ENCODE measurements around the gene DDC.

DNA sequence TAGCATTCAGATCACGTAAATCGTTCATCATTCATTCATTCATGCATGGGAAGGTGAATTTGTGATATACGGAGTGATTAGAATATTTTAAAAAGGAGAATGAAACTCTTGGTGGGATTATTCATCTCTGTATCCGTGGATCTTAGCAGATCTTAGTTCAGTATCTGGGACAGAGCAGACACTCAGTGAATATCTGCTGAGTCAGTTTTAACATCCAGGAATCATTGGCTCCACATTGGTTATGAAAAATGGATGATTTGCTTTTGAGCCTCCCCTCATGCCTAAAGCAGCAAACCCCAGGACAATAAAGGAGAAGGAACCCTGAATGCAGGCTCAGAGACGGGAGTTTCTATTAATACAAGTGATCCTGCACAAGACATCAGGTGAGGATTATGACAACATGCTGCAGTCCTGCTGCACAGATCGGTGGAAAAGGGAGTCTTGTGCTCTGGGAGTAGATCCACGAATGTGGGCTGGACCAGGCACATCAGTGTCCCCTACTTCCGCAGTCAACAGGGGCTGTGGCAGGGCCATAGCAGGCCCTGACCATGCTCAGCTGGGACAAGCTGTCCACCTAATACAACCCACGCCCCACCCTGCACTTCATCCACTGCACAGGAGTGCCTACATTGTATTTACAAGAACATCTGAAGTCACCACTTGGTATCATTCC, 88.1 kb downstream of the DDC start:
- TF ChIP-seq, protein P1, sequence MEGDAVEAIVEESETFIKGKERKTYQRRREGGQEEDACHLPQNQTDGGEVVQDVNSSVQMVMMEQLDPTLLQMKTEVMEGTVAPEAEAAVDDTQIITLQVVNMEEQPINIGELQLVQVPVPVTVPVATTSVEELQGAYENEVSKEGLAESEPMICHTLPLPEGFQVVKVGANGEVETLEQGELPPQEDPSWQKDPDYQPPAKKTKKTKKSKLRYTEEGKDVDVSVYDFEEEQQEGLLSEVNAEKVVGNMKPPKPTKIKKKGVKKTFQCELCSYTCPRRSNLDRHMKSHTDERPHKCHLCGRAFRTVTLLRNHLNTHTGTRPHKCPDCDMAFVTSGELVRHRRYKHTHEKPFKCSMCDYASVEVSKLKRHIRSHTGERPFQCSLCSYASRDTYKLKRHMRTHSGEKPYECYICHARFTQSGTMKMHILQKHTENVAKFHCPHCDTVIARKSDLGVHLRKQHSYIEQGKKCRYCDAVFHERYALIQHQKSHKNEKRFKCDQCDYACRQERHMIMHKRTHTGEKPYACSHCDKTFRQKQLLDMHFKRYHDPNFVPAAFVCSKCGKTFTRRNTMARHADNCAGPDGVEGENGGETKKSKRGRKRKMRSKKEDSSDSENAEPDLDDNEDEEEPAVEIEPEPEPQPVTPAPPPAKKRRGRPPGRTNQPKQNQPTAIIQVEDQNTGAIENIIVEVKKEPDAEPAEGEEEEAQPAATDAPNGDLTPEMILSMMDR (IDR thresholded peaks at IDR 0.05; ENCODE audit: low read depth, low read length, poor library complexity, severe bottlenecking), result no peak
- no peak for TF ChIP-seq EZH2phosphoT487 (IDR thresholded peaks at IDR 0.05; ENCODE audit: borderline replicate concordance, low read length)
